ELF-1 (cell line): Measurements from ENCODE around the gene DDR1.
"Not testable (repeated sequence)": the region's sequence is repeated elsewhere in the genome, so short reads cannot be mapped to it uniquely, and the experiment has no call there.

Experiments used
- DNase-seq: peaks from one replicate; pipeline ENCODE4 v3.0.0-alpha.2; 2016; ENCODE audit warnings: low read depth, low spot score

Gene DDR1

GRCh38 chr6:30917041-30917440 is 32.7 kb downstream of the DDR1 start:
- DNase-seq = no peak

GRCh38 chr6:30917487-30917886 is 33.2 kb downstream of the DDR1 start:
- DNase-seq = no peak

DNA sequence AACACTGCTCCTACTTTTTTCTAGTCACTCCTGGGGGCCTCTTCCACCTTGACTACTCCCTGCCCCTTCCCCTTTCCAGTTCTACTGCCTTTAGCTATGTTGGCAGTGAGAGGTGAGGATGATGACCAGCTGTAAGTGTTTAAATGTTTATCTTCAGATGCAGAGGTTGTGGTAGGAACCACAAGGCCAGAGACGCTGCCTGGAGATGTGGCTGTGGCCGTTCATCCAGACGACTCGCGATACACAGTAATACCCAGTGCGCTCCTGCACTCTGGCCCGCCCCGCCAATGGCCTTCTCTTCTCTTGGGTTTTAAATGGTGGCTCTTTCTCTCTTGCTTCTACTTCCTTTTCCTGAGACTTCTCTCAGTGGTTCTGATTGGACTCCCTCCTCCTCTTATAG is 34.4 kb downstream of the DDR1 start:
- no peak for DNase-seq

- no peak for DNase-seq
Measured at GRCh38 chr6:30922447-30922852, 38.1 kb downstream of the DDR1 start.

DNA sequence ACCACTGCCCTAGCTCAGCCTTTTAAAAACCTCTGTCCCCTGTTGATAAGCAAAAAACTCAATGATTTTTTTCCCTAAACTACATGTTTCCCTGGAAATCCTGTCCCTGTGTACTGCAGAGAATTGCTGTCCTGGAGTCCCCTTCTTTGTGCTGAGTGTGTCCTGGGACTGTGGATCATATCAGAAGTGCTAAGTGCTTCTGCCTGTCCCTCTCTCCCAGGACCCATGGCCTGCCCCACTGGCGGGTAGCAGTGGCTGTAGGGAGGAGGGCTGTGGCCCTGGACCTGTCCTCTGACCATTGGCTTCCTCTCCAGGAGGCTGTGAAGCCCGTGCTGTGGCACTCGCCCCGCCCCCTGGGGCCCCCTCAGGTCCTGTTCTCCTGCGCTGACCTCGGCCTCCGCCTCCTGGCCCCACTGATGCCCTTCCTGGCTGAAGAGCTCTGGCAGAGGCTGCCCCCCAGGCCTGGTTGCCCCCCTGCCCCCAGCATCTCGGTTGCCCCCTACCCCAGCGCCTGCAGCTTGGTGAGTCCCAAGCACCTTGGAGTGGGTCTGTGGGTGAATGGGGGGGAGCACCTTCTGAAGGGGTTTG is 39.8 kb downstream of the DDR1 start:
- DNase-seq = not testable (repeated sequence)

DNA sequence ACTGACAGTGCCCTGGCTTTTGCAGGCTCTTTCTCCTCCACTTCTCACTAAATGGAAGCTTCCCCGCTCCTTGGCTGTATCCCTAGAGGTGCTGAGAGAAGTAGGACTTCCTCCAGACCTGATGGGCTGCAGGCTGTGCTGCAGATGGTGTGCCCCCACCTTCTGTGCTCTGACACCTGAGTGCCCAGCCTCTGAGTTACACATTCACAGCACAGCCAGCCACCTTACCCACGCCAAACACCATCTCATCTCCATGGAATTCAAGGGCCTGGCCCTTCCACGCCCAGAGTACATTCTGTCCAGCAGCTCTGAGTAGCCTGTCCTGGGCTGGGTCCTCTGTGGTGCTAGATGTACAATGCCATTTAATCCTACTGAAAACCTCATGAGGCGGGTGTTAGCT is 42.3 kb downstream of the DDR1 start:
- no peak for DNase-seq

GRCh38 chr6:30927080-30927479 is 42.8 kb downstream of the DDR1 start:
- DNase-seq = not testable (repeated sequence)

DNA sequence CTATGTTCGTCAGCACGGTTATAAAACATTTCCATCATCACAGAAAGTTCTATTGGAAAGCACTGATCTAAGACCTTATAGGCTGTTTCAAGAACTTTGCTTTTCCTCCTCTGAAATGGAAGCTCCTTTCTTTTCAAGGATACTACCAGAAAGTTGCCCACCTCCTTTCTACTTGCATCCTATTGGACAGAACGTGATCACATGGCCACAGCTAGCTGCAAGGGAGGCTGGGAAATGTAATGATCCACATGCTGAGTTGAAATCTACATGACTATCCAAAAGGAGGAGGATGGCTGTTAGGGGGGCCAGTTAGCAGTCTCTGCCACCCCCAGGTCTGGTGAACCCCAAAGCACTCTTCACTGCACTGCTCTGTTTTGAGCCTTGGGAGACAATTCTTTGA is 44.4 kb downstream of the DDR1 start:
- DNase-seq = no peak

GRCh38 chr6:30930506-30930905 is 46.2 kb downstream of the DDR1 start:
- no peak for DNase-seq

- DNase-seq = no peak
Measured at GRCh38 chr6:30931272-30931671, 47.0 kb downstream of the DDR1 start.

DNA sequence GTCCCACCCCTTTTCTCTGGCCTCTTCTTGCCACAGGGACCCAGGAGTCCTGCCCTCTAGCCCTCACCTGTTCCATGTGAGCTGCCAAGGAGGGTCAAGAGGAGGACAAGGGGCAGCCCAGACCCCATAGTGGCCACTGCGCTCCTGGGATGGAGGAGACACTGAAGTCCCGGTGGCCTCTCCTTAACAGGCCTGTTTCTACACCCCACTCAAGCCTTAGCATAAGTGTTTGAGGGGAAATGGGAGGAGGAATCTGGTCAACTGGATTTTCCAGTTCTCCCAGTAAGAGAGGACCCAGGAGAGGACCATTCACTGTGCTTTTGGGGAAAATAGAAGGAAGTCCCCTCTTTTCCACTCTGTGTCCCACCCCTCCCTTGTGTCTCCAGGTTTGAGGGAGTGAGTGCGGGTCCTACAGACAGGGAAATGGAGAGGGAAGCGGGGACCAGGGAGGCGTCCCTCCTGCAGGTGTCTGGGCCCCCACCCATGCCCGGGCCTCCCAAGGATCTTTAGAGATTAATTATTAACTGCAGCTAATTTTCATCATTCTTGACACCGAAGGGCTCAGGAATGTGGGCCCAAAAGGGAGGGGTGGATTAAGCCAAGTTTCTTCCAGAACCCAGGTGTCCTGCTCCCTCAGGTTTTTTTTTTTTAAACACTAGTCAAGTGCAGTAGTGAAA is 47.8 kb downstream of the DDR1 start, which contains the start of gene SFTA2:
SFTA2 (minus strand) TSS at position 202 of the 677 bp plus-strand sequence; CDS start at position 128, 74 bp downstream.
- no peak for DNase-seq

- DNase-seq = no peak
Measured at GRCh38 chr6:30932665-30933365, 48.5 kb downstream of the DDR1 start.

DNA sequence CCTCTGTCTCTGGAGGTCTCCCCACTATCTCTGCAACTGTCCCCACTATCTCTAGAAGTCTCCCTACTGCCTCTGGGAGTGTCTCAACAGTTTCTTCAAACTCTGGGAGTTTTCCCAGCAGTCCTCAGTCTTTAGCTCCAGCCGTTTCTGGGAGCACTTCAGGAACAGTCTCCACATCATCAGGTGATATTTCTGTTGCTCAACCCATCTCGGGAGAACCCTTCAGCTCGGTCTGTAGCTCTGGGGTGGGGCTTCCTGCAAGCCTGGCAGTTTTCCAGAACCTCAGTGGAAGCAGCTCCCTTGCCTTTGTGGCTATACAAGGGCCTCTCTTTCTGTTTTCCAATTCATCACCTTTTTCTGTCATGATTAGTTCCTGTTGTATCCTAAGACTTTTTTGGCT is 50.7 kb downstream of the DDR1 start:
- no peak for DNase-seq

GRCh38 chr6:30937265-30937664 is 52.9 kb downstream of the DDR1 start:
- DNase-seq = no peak

- no peak for DNase-seq
Measured at GRCh38 chr6:30938730-30939129, 54.4 kb downstream of the DDR1 start.

DNA sequence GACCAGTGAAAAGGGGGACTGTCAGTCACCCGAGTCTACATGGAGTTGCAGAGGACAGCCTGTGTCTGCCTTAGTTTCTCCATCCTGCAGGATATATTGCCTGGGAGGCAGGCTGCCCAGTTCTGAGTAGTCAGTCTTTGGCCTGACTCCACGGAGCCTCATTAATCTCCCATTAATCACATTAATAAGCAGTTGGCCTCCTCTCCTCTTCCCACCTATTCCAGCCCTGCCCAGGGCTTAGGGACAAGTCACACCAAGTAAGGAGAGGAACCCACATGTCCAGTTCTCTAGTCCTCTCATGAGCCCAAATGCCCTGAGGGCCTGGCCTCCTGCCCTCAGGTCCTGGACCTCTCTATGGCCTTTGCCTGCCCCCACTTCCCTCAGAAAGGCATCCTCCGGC is 55.2 kb downstream of the DDR1 start:
- no peak for DNase-seq

GRCh38 chr6:30940361-30940986 is 56.2 kb downstream of the DDR1 start, which contains the start of gene MUCL3:
MUCL3 (plus strand) TSS chr6:30940973; CDS start chr6:30941000, 27 bp downstream.
- DNase-seq = no peak

- DNase-seq = peak; percentile 96
Measured at GRCh38 chr6:30942338-30943060, 58.2 kb downstream of the DDR1 start.

GRCh38 chr6:30944051-30944450 is 59.7 kb downstream of the DDR1 start:
- no peak for DNase-seq

GRCh38 chr6:30945281-30945680 is 61.0 kb downstream of the DDR1 start:
- no peak for DNase-seq

DNA sequence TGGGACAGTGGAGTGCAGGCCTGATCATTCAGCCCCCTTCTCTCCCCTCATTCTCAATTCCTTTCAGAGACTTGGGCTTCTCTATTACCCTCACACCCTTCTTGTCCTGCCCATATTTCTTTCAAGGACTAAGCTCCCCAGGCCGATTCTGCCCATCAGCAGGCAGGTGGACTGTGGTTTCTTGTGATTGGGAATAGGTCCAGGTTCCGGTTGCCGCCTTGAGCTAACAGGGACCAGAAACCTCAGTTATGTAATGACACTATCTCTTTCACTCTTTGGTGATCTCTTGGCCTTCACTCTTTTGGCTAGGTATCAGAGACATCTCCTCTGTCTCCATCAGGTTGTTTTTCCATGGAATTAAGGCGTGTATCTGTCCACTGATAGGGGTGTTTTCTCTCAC is 62.9 kb downstream of the DDR1 start:
- DNase-seq = no peak

GRCh38 chr6:30948811-30949210 is 64.5 kb downstream of the DDR1 start:
- DNase-seq = no peak
